Smooth muscle cell (in vitro differentiated cells): ENCODE results near the gene HPF1. TPM values are rescaled to one million over a fixed set of nuclear protein-coding genes. Genes with fewer than 3 reads are reported as not detected.

Source experiments
- DNase-seq: peaks from one replicate; lab custom pipeline; 2025; ENCODE audit not compliant: unreplicated experiment; lab: John Stamatoyannopoulos, UW
- H2AFZ ChIP-seq: fragments of 200-600 bp; sonication (generic); 2 replicates; pipeline ENCODE4 v1.6.0; 2016; ENCODE audit warnings: antibody characterized with exemption, low read depth, mild to moderate bottlenecking
- H3F3A ChIP-seq: fragments of 200-600 bp; sonication (generic); 2 replicates; pipeline ENCODE4 v1.6.0; 2017; ENCODE audit warnings: antibody characterized with exemption, low read depth
- H3K27ac ChIP-seq: fragments of 200-600 bp; sonication (generic); 2 replicates; pipeline ENCODE4 v1.5.1; 2016; ENCODE audit warnings: low read depth, mild to moderate bottlenecking
- H3K27me3 ChIP-seq: fragments of 200-600 bp; sonication (generic); 2 replicates; pipeline ENCODE4 v1.6.1; 2016; ENCODE audit warnings: low read depth, mild to moderate bottlenecking
- H3K36me3 ChIP-seq: fragments of 200-600 bp; sonication (generic); 2 replicates; pipeline ENCODE4 v1.5.1; 2016; ENCODE audit warnings: low read depth
- H3K4me1 ChIP-seq: fragments of 200-600 bp; sonication (generic); 2 replicates; pipeline ENCODE4 v1.5.1; 2016; ENCODE audit warnings: low read depth
- H3K4me2 ChIP-seq: fragments of 200-600 bp; sonication (generic); 2 replicates; pipeline ENCODE4 v1.6.0; 2016; ENCODE audit warnings: mild to moderate bottlenecking
- H3K4me3 ChIP-seq: fragments of 200-600 bp; sonication (generic); 2 replicates; pipeline ENCODE4 v1.5.1; 2016; ENCODE audit warnings: mild to moderate bottlenecking
- H3K79me2 ChIP-seq: fragments of 200-600 bp; sonication (generic); 2 replicates; pipeline ENCODE4 v1.6.0; 2016; ENCODE audit warnings: low read depth, mild to moderate bottlenecking
- H3K9ac ChIP-seq: fragments of 200-600 bp; sonication (generic); 2 replicates; pipeline ENCODE4 v1.6.0; 2016; ENCODE audit warnings: low read depth
- H3K9me3 ChIP-seq: fragments of 200-600 bp; sonication (generic); replicated peaks from 2 replicates; pipeline ENCODE4 v1.5.1; 2016; ENCODE audit warnings: low read depth
- H4K20me1 ChIP-seq: fragments of 200-600 bp; sonication (generic); 2 replicates; pipeline ENCODE4 v1.6.0; 2016; ENCODE audit warnings: low read depth
- WGBS: methylation state at CpG from one replicate; pipeline ENCODE4 v1.1.7; 2016; ENCODE audit warnings: low lambda C conversion rate; 5-methylcytosine and 5-hydroxymethylcytosine counted together
- polyA plus RNA-seq: library from polyadenylated mRNA; unstranded; fragments of >200 nt; fragmentation: Nextera tagmentation; extraction: Ambion mirVana; gene quantifications from 2 replicates; pipeline ENCODE4 v1.2.1, GENCODE V29; 2016
- total RNA-seq: library from RNA; depleted of rRNA; stranded (reverse); fragments of >200 nt; gene quantifications from 2 replicates; pipeline ENCODE4 v1.2.3, GENCODE V29; 2014
- TF ChIP-seq, protein P1 (sequence below): fragments of 200-600 bp; sonication (generic); IDR thresholded peaks from 2 replicates; pipeline ENCODE4 v1.5.1; 2017; ENCODE audit warnings: borderline replicate concordance, mild to moderate bottlenecking, antibody characterized with exemption; ENCODE audit not compliant: insufficient read depth, poor library complexity, severe bottlenecking

HPF1 gene
- total and polyA plus RNA-seq, 2 experiments from 2014 or later: 34.1 to 53.9 TPM

DNA sequence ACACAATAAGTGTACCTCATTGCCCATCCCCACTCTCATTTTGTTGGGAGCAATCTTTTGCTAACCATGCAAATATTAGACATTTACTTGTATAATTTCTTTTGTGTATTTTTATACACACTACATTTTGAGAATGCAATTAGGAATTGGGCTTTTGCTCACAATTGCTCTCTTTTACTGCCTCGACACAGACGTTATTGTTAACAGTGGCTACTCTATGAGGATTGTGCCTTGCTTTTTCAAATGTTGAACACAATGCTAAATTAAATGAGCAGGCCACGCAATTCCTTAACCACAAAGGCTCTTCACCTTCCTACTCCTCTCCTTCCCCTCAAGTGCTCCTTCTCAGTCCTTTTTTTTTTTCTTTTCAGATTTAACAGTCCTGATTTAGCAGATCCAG is 42.8 kb upstream of the HPF1 start:
- Histone ChIP-seq H3K27ac (no peak overlapping the region), H2AFZ (no peak overlapping the region), H3K79me2 (no peaks in the 10 kb centered on the region), H3K4me2 (no peak overlapping the region), H3K9ac (no peak overlapping the region), H3K9me3 (no peaks in the 10 kb centered on the region), H3K36me3 (no peaks in the 10 kb centered on the region), H3K4me3 (no peak overlapping the region), H3K27me3 (no peaks in the 10 kb centered on the region), H3K4me1 (no peaks in the 10 kb centered on the region), H3F3A (no peaks in the 10 kb centered on the region), H4K20me1 (no peaks in the 10 kb centered on the region)
- WGBS: 88% methylated on average over 3 of the region's 3 CpGs
- DNase-seq: no peak
- TF ChIP-seq, protein P1, sequence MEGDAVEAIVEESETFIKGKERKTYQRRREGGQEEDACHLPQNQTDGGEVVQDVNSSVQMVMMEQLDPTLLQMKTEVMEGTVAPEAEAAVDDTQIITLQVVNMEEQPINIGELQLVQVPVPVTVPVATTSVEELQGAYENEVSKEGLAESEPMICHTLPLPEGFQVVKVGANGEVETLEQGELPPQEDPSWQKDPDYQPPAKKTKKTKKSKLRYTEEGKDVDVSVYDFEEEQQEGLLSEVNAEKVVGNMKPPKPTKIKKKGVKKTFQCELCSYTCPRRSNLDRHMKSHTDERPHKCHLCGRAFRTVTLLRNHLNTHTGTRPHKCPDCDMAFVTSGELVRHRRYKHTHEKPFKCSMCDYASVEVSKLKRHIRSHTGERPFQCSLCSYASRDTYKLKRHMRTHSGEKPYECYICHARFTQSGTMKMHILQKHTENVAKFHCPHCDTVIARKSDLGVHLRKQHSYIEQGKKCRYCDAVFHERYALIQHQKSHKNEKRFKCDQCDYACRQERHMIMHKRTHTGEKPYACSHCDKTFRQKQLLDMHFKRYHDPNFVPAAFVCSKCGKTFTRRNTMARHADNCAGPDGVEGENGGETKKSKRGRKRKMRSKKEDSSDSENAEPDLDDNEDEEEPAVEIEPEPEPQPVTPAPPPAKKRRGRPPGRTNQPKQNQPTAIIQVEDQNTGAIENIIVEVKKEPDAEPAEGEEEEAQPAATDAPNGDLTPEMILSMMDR: no peak

DNA sequence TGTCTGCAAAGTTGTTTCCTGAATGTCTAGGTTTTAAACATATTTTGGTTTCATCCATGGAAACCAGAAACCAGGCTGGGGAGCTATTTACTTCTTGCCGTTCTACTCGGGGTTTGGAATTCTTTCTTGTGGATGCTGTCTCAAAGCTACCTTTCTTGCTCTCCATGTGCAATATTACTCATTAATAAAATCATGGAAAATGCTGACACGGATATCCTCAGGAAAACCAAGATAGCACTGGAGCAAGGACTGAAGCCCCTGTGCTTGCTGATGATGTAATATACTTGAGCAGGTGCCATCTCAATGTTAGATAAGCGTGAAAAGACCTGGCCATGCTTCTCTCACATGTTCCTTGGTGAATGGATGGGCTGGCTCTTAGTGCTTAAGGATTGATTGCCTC is 41.5 kb upstream of the HPF1 start:
- 95% methylated on average over 4 of the region's 4 CpGs for WGBS
- no peaks in the 10 kb centered on the region for H4K20me1 ChIP-seq
- H3K9me3 ChIP-seq: no peaks in the 10 kb centered on the region
- DNase-seq: no peak
- no peak overlapping the region for H3K9ac ChIP-seq
- no peaks in the 10 kb centered on the region for H3K36me3 ChIP-seq
- TF ChIP-seq, protein P1: no peak
- H3F3A ChIP-seq: no peaks in the 10 kb centered on the region
- no peaks in the 10 kb centered on the region for H3K27me3 ChIP-seq
- H3K4me1 ChIP-seq: no peaks in the 10 kb centered on the region
- no peaks in the 10 kb centered on the region for H3K79me2 ChIP-seq
- H3K4me3 ChIP-seq: no peak overlapping the region
- no peak overlapping the region for H3K4me2 ChIP-seq
- no peak overlapping the region for H2AFZ ChIP-seq
- no peak overlapping the region for H3K27ac ChIP-seq

DNA sequence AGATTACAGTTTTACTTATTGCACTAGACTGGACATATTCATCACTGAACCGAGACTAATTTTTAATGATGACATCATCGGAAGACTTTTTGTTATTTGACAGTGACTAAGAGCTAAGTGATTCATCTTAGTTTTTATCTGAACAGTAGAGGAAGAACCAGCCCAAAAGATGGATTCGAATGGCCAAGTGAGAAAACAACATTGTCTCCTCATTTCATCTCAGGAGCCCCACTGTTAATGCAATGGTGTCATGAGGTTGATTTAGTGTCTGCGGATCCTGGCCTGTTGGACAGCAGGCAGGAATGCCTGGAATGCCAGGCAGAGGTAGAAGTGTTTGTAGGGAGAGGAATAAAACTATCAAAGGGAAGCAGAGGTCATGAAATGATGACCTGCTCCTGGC is 37.8 kb upstream of the HPF1 start:
- 48% methylated on average over 4 of the region's 4 CpGs for WGBS
- H2AFZ ChIP-seq: no peak overlapping the region

More for the DNA sequence above, 37.8 kb upstream of the HPF1 start:
- Histone ChIP-seq H3K36me3 (no peaks in the 10 kb centered on the region), H3K4me1 (peaks cover 4% of the 10 kb centered on the region), H3K27ac (no peak overlapping the region), H3K4me3 (no peak overlapping the region), H4K20me1 (no peaks in the 10 kb centered on the region), H3K27me3 (peaks cover 6% of the 10 kb centered on the region), H3K9ac (no peak overlapping the region), H3K9me3 (no peaks in the 10 kb centered on the region), H3F3A (no peaks in the 10 kb centered on the region), H3K4me2 (no peak overlapping the region), H3K79me2 (no peaks in the 10 kb centered on the region)
- DNase-seq: no peak
- TF ChIP-seq, protein P1: no peak
